T-helper 1 cell (primary cell): ENCODE data around the gene SNX11.

Experiments
- DNase-seq, 5 donors: peaks; one replicate each; pipeline ENCODE4 v3.0.0-alpha.2; 2012 to 2020

SNX11 gene

DNA sequence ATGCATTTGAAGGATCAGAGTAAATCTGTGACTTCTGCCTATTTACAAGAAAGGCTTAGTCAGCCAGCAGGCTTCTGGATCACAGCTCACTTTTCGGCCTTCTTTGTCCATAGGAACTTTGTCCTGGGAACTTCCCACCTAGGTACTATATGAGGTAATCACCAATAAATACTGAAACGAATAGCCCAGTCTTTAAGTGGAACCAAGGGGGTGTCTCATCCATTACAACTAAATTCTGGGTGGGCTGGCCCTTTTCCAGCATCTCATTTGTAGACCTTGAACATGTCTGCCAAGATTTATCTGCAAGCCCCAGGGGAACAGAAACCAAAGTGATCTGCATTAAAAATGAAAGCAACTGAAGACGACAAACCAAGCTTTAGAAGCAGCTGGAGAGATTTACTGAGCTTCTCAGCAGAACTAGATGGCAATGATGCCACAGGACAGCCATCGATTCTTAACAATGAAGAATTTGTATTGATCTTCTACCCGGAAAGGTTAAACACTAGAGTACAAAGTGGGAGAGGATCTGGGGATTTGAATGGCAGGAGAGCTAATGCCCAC lies 55.5 kb downstream of the SNX11 start:
- no peak for DNase-seq

DNA sequence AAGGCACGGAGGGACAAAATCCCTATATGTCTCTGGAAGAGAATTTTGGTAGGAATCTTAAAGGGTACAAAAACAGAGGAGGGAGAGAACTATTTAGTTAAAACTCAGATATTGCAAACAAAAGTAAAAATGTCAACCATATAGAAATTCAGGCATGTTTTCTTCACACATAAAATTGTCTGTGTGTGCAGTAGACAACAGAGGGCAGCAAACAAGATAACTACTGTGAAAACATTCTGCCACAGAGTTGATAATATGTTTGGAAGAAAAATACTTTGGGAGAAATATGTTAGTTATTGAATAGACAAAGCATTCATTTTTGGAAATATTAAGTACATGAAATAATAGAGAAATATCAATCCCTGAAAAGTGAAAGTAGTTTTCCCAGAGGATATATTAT lies 56.2 kb downstream of the SNX11 start:
- no peak for DNase-seq

- DNase-seq = no peak
These were observed 62.4 kb downstream of the SNX11 start for GRCh38 chr17:48169926-48170325.
